Left lobe of liver (tissue), 2 donors: ENCODE data around the gene ITPR1. TPM values are rescaled to one million over a fixed set of nuclear protein-coding genes. Genes with fewer than 3 reads are reported as not detected.
"Not testable (repeated sequence)": the region's sequence is repeated elsewhere in the genome, so short reads cannot be mapped to it uniquely, and the experiment has no call there.

ENCODE experiments used
- ATAC-seq: fragments of 200-7000 bp; cut with Tn5 transposase; one replicate; pipeline ENCODE4 v1.9.1; 2020; ENCODE audit warnings: mild to moderate bottlenecking, moderate library complexity
- DNase-seq: peaks from one replicate; pipeline ENCODE4 v3.0.0-alpha.2; 2020; ENCODE audit warnings: low spot score
- total RNA-seq: library from RNA; stranded (reverse); gene quantifications from one replicate; pipeline ENCODE4 v1.2.1, GENCODE V29; 2021
- donor health status: DM: no; HTN: no; CAD: no; lungs with moderate emphysema.
- donor health status: DM: no; HTN: yes; CAD: no.

Gene ITPR1
- total RNA-seq, 1 donor from 2014 or later: 8.7 TPM

DNA sequence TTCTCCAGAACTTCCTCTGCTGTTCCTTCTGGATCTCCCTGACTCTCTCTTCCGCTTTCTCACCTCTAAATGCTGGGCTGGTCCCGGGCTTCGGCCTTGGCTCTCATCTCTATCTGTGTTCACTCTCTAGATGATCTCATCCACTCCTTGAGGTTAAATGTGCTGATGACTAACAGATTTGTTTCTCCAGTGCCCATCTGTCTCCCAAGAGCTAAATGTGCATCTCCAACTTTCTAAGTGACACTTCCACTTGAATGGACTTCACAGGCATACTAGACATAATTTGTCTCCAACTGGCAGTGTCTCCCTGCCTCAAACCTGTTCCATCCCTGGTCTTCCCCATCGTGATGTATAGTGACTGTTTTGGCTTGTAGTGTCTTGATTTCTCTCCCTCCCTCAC lies 95.3 kb downstream of the ITPR1 start:
- DNase-seq (no peak), ATAC-seq (no peak)

DNA sequence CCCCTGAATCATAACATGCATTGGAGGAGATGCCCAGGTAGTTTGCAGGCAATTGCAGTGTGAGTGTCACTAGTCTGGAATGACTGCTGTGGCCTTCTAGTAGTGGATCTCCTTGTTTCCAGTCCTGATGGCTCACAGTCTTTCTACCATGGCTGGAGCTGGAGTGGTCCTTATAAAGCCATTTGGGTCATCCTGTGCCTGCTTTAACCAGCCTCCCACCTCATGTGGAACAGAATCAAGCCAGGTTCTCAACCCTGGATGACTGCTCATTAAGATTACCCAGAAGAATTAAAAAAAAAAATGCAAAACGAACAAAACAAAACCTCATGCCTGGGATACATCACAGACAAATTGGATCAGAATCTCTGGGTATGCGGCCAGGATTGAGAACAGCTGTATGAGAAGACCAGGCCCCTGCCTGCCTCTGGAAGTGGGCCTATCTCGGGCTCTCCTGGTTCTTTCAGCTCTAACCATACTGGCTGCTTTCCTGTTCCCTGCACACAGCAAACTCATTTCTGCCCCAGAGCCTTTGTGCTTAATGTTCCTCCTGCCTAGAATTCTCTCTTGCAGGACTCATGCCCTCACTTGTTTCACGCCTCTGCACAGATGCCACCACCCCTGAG lies 96.4 kb downstream of the ITPR1 start:
- DNase-seq: no peak
- ATAC-seq: no peak

DNA sequence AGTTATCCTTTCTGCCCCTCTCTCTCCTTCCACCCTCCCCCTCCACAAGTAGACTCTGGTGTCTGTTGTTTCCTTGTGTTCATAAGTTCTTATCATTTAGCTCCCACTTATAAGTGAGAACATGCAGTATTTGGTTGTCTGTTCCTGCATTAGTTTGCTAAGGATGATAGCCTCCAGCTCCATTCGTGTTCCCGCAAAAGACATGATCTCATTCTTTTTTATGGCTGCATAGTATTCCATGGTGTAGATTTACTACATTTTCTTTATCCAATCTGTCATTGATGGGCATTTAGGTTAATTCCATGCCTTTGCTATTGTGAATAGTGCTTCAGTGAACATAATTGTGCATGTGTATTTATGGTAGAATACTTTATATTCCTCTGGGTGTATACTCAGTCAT lies 97.7 kb downstream of the ITPR1 start:
- not testable (repeated sequence) for DNase-seq, ATAC-seq

DNA sequence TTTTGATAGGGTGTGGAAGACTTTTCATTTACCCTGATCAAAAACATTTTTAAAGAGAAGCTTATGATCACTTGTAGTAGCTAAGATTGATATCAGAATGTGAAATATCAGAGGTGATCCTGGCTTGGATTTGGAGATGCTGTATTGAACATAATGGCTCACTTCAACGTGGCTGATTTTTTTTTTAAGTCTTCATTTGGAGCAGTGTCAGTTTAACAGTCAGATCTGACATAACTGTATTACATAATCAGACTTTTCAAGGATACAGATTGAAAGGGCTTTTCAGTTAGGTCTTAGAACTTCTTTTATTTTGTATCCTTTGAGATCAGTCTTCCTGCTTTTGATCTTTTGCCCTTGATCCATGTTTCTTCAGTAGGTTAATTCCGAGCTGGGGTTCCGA lies 98.5 kb downstream of the ITPR1 start:
- no peak for DNase-seq
- no peak for ATAC-seq

DNA sequence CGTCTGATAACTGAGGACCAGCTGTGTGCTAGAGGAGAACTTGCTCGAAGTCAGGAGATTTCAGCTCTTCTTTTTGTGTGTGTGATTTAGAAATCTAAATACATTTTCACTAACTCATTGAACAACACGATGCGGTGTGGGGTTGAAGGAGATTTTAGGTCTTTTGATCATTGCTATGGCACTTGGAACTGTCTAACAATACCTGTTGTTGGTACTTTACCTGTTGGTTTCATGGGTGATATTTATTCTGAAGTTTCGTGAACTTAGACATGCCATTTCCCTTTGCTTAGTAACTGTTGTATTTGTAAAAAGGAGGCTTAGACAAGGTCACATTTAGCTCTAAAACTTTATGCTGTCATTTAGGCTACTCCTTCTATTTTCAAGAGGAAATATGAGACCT lies 99.9 kb downstream of the ITPR1 start:
- DNase-seq (no peak), ATAC-seq (no peak)

DNA sequence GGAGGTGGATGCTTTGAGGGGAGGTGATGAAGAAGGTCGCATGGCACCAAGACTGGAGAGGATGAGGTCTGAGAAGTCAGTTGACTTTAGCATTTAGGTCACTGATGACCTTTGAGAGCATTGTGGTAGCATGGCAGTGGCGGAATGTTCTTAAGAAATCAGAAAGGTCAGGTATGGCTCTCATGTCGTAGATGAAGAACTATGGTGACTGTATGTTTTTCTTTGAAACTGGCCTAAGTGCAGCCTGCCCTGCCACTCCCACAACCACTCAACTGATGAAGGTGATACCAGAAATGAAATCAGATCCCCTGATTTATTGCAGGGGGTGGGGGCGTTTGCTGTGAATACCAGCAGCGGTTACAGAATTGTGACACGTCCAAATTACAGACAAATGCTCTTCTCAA lies 102.6 kb downstream of the ITPR1 start:
- DNase-seq: no peak

DNA sequence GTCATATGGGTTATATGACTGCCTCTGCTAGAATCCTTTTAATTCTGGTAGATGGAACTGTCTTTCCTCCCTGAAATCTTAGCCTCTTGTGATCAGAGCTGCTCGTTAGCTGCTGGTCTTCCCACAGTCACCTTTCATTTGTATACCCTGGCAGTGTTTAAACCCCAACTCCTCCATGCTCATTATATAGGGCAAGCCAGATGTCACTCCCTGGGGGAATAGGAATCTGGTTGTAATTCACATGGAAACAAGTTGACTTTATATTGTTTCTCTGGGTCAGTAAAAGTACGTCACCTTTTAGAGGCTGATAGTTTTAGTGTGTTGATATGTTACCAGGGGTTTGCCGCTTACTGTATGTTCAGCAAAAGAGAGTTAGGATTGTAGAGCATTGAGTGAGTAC lies 103.5 kb downstream of the ITPR1 start:
- no peak for ATAC-seq

More for the DNA sequence above, 102.6 kb downstream of the ITPR1 start:
- no peak for ATAC-seq

DNA sequence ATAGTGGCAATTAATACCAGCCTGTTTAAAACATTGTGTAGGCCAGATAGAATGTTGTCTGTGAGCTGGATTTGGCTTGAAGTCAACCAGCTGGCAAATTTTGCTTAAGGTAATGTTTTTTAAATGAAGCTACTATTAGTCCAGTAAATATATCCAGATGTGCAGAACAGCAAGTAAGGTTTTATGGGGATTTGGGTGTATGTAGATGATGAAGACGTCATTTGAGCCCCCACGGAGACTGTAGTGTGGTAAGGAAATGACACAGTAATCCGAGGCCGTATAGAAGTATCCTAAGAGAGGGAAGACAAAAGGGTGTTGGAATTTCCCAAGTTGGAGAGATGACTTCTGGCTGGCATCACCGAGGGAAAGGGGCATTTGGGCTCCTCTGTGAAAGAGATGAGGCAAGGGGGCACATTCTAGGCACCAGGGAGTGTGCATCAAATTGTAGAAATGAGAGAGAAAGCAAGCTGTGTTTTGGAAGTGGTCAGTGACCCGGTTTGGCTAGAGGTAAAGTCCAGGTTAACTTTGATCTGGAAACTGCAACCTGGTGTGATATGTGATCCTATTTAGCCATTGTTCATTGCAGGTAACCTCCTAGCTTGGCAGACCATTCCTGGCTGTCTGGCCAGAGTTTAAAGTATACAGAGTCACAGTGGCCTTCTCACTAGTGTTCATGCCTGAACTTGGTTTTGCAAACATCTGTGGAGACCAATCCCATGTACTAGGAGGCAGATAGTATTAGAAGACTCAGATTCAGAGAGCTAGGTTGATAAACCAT lies 104.2 kb downstream of the ITPR1 start:
- DNase-seq: peak; percentile 71
- ATAC-seq: peak; percentile 99

More for the DNA sequence above, 103.5 kb downstream of the ITPR1 start:
- no peak for DNase-seq

DNA sequence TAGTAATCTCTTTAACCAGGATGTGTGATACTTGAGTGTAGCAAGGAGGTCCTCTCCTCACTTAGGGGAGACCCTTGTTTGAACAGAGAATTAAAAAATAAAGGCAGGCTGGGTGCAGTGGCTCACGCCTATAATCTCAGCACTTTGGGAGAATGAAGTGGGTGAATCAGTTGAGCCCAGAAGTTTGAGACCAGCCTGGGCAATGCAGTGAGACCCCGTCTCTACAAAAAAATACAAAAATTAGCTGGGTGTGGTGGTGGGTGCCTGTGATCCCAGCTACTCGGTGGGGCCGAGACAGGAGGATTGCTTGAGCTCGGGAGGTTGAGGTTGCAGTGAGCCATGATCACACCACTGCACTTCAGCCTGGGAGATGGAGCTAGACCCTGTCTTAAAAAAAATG lies 105.1 kb downstream of the ITPR1 start:
- not testable (repeated sequence) for DNase-seq, ATAC-seq

DNA sequence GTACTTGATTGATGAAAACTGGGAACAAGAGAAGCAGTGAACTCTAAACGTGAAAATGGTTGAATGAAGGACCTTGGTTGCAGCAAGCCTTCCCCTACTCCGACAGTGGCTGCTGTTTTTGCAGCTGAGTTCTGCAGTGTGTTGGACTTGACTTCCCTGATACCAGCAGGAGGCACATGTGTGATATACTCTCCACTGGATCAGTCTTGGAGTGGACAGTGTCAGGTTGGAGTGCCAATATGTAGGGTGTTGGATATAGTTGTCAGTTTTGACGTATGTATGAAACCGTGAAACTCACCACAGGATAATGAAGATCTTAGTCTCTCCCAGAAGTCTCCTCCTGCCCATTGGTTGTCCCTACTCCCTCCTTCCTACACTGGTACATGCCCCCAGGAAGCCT lies 106.5 kb downstream of the ITPR1 start:
- ATAC-seq (no peak), DNase-seq (no peak)

DNA sequence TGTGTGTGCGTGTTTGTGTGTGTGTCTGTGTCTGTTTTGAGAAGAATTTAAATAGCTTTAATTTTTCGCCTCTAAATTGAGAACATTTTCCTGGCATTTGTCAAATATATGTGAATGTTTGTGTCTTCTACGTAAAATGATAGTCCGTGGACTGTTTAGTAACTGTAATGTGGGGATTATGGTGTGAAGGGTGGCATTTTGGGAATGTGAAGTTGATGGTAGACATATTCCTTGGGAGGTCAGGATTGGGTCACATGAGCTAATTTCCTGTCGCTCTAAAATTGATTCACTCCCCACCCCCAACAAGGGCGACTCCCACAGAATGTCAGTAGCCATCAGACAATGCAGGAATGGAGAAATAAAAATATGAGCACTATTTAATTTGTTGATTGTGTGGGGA lies 107.3 kb downstream of the ITPR1 start:
- DNase-seq (no peak), ATAC-seq (no peak)

DNA sequence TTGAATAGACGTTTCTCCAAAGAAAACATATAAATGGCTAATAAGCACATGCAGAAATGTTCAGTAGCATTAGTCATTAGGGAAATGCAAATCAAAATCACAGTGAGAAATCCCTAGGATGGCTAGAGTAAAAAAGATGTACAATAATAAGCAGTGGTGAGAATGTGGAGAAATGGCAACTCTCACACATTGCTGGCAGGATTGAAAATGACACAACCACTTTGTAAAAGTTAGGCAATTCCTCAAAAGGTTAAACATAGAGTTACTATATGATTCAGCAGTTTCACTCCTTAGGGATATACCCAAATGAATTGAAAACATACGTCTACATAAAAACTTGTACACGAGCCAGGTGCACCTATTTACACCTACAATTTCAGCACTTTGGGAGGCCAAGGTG lies 108.7 kb downstream of the ITPR1 start:
- DNase-seq (no peak), ATAC-seq (no peak)

DNA sequence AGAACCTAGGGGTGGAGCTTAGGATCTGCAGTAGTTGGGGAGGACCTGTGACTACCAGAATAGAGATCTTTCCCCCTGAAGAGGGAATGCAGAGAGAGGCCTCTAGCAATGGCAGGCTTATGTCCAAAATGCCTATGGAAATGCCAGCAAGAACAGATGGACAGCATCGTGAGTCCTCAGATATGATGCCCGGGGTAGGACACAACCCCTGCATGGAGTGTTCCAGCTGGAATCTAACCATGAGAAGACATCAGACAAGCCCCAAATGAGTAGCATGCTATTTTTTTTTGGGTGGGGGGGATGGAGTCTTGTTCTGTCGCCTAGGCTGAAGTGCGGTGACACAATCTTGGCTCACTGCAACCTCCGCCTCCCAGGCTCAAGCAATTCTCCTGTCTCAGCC lies 111.5 kb downstream of the ITPR1 start:
- no peak for ATAC-seq
- DNase-seq: no peak

DNA sequence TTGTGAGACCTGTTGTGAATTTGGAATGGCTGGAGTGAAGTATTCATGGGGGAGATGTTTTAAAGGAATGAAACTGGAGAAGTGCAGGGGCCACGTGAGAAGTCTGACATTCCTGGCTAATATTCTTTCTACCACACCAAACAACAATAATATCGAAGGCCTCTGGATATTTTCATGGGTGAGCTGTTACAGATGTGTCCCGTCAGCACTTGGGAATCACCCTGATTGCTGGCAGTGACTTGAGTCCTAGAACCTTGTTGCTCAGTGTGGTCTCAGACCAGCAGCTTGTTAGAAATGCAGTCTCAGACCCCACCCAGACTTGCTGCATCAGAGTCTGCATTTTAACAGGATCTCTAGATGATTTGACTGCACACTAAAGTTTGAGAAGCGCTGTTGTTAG lies 113.8 kb downstream of the ITPR1 start:
- ATAC-seq: no peak
- no peak for DNase-seq

DNA sequence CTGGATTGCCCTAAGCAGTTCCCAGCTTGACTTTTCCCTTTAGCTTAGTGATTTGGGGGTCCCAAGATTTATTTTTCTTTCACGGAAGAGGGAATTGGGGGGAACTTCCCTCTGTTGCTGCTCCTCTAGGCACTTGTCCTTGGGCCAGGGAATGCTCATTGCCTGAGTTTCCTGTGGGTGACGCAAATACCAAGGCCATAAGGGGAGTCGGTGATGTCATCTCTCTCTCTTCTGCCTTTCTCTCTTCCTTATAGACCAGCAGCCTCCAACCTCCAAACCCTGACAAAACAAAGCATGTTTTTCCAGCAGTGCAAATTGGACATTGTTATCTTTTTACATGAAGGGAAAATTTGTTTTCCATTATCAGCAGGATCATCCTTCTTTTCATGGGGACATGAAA lies 120.2 kb downstream of the ITPR1 start:
- no peak for ATAC-seq

DNA sequence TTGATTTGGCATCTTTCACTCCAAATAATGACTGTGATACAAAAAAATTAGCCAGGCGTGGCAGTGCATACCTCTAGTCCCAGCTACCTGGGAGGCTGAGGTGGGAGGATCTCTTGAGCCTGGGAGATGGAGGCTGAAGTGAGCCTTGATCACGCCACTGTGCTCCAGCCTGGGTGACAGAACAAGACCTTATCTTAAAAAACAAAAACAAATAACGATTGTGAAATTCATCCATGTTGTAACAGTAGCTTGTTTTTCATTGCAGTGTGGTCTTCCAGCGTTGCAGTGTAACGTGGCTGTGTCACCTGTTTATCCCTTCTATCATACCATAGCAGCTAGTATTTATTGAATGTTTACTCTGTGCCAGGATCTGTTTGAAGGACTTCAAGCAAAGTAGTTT lies 120.9 kb downstream of the ITPR1 start:
- ATAC-seq (peak; percentile 39), DNase-seq (no peak)

More for the DNA sequence above, 120.2 kb downstream of the ITPR1 start:
- no peak for DNase-seq

DNA sequence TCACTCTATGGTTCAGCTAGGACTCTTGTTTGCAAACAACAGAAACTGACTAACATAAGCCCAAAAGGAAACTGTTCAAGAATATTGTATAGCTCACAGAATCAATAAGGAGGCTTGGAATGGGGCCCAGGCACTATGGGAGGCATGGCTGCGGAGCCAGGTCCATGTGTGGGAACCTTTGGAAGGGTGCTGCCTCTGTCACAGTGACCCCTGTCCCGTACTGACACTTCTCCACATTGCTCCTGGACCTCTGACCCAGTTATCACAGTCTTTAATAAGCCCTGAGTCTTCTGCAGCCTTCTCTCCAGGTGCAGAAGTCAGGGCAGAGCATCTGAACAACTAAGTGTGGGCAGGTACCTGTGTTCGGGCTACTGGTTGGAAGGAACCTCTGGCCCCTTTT lies 121.8 kb downstream of the ITPR1 start:
- no peak for DNase-seq
- peak; percentile 30 for ATAC-seq

DNA sequence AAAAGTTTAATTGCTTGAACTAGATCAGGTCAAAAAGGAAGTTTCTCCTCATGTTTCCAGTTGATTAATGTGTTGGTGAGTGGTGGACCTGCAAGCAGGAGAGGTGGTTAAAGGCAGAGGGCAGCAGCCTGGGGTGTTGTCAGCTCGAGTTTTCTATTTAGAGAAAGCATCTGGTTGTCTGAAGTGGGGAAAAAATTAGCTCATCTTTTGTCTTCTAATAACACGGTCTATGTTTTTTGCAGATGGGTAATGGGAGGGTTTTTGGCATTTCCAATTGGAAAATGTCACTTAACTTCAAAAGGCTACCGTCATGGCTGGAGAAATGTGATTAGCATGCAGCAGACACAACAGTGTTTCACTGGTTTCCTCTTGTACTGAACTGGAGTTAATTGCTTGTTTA lies 122.6 kb downstream of the ITPR1 start:
- DNase-seq (no peak), ATAC-seq (no peak)

DNA sequence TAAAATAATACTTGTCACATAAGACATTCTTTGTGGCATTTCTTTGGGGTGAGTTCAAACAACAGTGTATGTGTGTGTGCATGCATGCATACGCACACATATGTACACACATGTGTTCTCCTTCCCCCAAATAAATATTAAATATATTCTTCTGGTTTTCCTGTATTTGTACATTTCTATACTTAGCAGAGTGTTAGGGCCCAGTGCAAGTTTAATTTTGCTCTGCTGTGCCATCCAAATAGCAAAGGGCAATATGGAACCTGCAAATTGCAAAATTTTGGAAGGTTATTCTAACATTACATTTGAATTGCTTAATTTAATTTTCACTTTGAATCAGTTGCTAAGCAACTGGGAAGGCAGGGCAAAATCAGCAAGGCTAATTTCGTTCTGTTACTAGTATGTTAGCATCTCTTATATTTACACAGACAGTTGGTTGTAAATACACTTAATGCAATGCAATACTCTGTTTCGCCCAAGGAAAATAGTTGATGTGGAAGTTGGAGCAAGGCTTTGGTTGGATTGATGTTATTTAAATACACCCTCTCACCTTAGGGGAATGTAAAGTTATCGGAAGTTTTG lies 130.4 kb downstream of the ITPR1 start:
- no peak for ATAC-seq
- DNase-seq: no peak

DNA sequence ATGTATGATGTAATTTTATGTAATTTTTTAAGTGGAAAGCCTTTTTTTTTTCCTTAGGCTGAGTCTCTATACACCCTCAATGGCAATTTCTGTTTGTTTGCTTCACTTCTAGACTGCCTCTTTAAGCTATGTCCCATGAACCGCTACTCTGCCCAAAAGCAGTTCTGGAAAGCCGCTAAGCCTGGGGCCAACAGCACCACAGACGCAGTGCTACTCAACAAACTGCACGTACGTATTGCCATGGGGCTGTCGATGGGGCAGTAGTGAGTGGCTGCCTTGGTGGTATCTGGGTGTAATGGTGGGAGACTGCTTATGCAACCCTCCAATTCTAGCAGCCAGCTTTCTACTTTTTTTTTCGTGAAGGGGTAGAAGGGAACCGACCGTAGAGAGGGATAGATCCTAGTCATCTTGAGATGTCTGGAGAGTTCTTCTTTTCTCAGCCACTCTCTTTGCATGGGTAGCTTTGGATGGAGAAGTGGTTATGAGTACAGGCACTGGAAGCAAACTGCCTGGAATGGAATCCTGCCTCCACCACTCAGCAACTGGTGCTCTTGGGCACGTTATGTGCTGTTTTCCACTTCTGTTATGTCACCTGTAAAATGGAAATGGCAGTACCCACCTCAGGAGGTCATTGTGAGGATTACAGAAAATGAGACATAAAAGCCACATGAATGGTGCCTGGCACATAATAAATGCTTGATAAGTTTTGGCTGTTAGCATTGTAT lies 134.7 kb downstream of the ITPR1 start:
- DNase-seq (no peak), ATAC-seq (no peak)
